ENCODE data around the gene MDH2.
A peak's percentile ranks its signal among the peaks of the same experiment; 100 is the strongest.
"Not testable (repeated sequence)": the region's sequence is repeated elsewhere in the genome, so short reads cannot be mapped to it uniquely, and the experiment has no call there.

Gene MDH2

GRCh38 chr7:76048668-76048988, 722 bp downstream of the MDH2 start:
- peak; percentile 29 for DNase-seq

- no peak for DNase-seq
These were observed 1.4 kb downstream of the MDH2 start for GRCh38 chr7:76049295-76049694.

- no peak for DNase-seq
These were observed 2.6 kb downstream of the MDH2 start for GRCh38 chr7:76050545-76050944.

- no peak for DNase-seq
These were observed 3.9 kb downstream of the MDH2 start for GRCh38 chr7:76051840-76052239.

GRCh38 chr7:76052681-76053080, 4.8 kb downstream of the MDH2 start:
- DNase-seq, result not testable (repeated sequence)

- DNase-seq, result no peak
These were observed 5.6 kb downstream of the MDH2 start for GRCh38 chr7:76053461-76053860.

- no peak for DNase-seq
These were observed 6.5 kb downstream of the MDH2 start for GRCh38 chr7:76054123-76055120.

GRCh38 chr7:76056241-76056640, 8.3 kb downstream of the MDH2 start:
- no peak for DNase-seq

GRCh38 chr7:76057103-76057812, 9.4 kb downstream of the MDH2 start:
- DNase-seq, result no peak

GRCh38 chr7:76057813-76058145, 9.9 kb downstream of the MDH2 start:
- DNase-seq, result no peak

- DNase-seq, result not testable (repeated sequence)
These were observed 10.8 kb downstream of the MDH2 start for GRCh38 chr7:76058745-76059144.

GRCh38 chr7:76060842-76061241, 12.9 kb downstream of the MDH2 start:
- no peak for DNase-seq

GRCh38 chr7:76062254-76062653, 14.3 kb downstream of the MDH2 start:
- no peak for DNase-seq

GRCh38 chr7:76063114-76063513, 15.2 kb downstream of the MDH2 start:
- DNase-seq, result no peak

GRCh38 chr7:76063525-76063924, 15.6 kb downstream of the MDH2 start:
- no peak for DNase-seq

- no peak for DNase-seq
These were observed 16.5 kb downstream of the MDH2 start for GRCh38 chr7:76064208-76064970.

GRCh38 chr7:76065016-76065612, 17.2 kb downstream of the MDH2 start:
- no peak for DNase-seq

- no peak for DNase-seq
These were observed 19.0 kb downstream of the MDH2 start for GRCh38 chr7:76066716-76067503.

- no peak for DNase-seq
These were observed 21.3 kb downstream of the MDH2 start for GRCh38 chr7:76069238-76069638.

GRCh38 chr7:76071316-76072242, 23.7 kb downstream of the MDH2 start:
- DNase-seq, result no peak

All from activated T-cell treated with anti-CD3 and anti-CD28 coated beads, Interleukin-2, amount 50 U/mL, for 1 hour (primary cell).